HFFc6 (cell line): Measurements from ENCODE around the gene SEBOX. TPM values are rescaled to one million over a fixed set of nuclear protein-coding genes. Genes with fewer than 3 reads are reported as not detected.

Source experiments
- DNase-seq: peaks from one replicate; pipeline ENCODE4 v3.0.0-alpha.2; 2018
- H3K27ac Mint-ChIP-seq: 2 replicates; pipeline ENCODE4 v1.8.0; 2020; ENCODE audit warnings: mild to moderate bottlenecking, mixed read lengths
- H3K27me3 Mint-ChIP-seq: 2 replicates; pipeline ENCODE4 v1.8.0; 2021; ENCODE audit warnings: mild to moderate bottlenecking, moderate library complexity, mixed read lengths; ENCODE audit not compliant: insufficient read depth
- H3K36me3 Mint-ChIP-seq: 2 replicates; pipeline ENCODE4 v1.8.0; 2021; ENCODE audit warnings: low read depth, mixed read lengths
- H3K4me1 Mint-ChIP-seq: 2 replicates; pipeline ENCODE4 v1.8.0; 2020; ENCODE audit warnings: low read depth, mixed read lengths
- H3K4me3 Mint-ChIP-seq: 2 replicates; pipeline ENCODE4 v1.8.0; 2020; ENCODE audit warnings: mild to moderate bottlenecking, moderate library complexity, mixed read lengths
- H3K9me3 Mint-ChIP-seq: 2 replicates; pipeline ENCODE4 v1.8.0; 2020; ENCODE audit warnings: mild to moderate bottlenecking, mixed read lengths
- total RNA-seq, 6 experiments: library from RNA; stranded (reverse); fragmentation: NEBNext Ultra II Directional; extraction: Animal tissue kit (Norgen Biotek cat#: 25700); gene quantifications; 2 replicates in 1 of 6; 3 replicates in 5 of 6; pipeline ENCODE4 v1.2.3, GENCODE V29; 2021
- TF ChIP-seq, protein P1 (sequence below): fragments of 200-600 bp; sonication (generic); IDR thresholded peaks from 2 replicates; pipeline ENCODE4 v1.5.0; 2021; ENCODE audit warnings: antibody characterized with exemption, mild to moderate bottlenecking

The SEBOX gene
- total RNA-seq, 6 experiments from 2014 or later = not detected

DNA sequence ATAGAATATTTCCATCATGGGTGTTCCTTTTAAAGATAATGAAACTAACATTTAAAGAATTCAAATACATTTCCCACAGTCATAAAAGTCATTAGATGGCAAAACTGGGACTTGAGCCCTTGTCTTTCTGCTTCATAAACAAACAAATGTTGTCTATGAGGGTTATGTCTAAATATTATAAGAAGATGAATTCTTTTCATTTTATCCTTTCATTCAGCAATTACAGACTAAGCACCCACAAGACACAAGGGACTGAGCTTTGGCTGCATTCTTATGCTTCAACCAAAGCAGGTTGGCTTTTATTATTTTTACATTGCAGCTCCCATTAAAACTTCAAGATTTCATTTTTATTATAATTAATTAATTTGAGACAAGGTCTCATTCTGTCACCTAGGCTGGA is 21.4 kb upstream of the SEBOX start:
- no peaks in the 10 kb centered on the region for H3K4me1 Mint-ChIP-seq
- no peaks in the 10 kb centered on the region; the same call in 1 of the 2 replicates for H3K27me3 Mint-ChIP-seq
- TF ChIP-seq, protein P1, sequence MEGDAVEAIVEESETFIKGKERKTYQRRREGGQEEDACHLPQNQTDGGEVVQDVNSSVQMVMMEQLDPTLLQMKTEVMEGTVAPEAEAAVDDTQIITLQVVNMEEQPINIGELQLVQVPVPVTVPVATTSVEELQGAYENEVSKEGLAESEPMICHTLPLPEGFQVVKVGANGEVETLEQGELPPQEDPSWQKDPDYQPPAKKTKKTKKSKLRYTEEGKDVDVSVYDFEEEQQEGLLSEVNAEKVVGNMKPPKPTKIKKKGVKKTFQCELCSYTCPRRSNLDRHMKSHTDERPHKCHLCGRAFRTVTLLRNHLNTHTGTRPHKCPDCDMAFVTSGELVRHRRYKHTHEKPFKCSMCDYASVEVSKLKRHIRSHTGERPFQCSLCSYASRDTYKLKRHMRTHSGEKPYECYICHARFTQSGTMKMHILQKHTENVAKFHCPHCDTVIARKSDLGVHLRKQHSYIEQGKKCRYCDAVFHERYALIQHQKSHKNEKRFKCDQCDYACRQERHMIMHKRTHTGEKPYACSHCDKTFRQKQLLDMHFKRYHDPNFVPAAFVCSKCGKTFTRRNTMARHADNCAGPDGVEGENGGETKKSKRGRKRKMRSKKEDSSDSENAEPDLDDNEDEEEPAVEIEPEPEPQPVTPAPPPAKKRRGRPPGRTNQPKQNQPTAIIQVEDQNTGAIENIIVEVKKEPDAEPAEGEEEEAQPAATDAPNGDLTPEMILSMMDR = no peak

DNA sequence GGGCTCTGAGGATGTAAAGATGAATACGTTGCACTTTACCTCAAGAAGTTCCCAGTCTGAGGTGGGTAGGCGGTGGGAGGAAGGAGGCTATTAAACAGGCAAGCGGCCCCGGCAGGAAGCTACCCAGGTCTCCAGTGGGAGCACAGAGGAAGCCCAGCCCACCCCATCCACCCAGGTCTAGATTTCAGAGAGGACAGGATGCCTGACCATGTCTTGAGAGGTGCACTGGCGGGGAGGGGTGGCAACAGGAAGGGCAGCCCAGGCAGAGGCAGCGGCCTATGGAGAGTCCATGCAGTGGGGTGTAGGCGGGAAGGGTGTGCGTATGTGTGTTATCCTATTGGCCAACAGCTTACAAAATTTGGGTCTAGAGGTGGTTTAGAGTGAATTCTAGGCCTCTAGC is 20.4 kb upstream of the SEBOX start:
- H3K4me3 Mint-ChIP-seq = no peak overlapping the region
- H3K4me1 Mint-ChIP-seq = peaks cover 4% of the 10 kb centered on the region
- TF ChIP-seq, protein P1 = no peak
- no peak for DNase-seq
- H3K27ac Mint-ChIP-seq = no peak overlapping the region
- H3K36me3 Mint-ChIP-seq = peaks cover 14% of the 10 kb centered on the region
- H3K9me3 Mint-ChIP-seq = no peaks in the 10 kb centered on the region
- H3K27me3 Mint-ChIP-seq = no peaks in the 10 kb centered on the region; the same call in 1 of the 2 replicates

More for the DNA sequence above, 21.4 kb upstream of the SEBOX start:
- no peak for DNase-seq
- H3K27ac Mint-ChIP-seq = no peak overlapping the region
- no peaks in the 10 kb centered on the region for H3K9me3 Mint-ChIP-seq
- H3K36me3 Mint-ChIP-seq = peaks cover 24% of the 10 kb centered on the region
- no peak overlapping the region for H3K4me3 Mint-ChIP-seq

DNA sequence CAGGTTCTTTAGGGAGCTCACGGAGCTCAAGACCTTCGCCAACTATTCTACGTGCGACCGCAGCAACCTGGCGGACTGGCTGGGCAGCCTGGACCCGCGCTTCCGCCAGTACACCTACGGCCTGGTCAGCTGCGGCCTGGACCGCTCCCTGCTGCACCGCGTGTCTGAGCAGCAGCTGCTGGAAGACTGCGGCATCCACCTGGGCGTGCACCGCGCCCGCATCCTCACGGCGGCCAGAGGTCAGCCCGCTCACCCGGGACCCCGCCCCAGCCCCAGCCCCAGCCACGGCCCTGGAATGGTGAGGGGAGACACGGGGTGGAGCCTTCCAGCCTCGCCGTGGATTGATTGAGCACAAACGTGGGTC is 20.0 kb upstream of the SEBOX start:
- Mint-ChIP-seq H3K27ac (no peak overlapping the region), H3K4me1 (peaks cover 8% of the 10 kb centered on the region), H3K27me3 (no peaks in the 10 kb centered on the region; the same call in 1 of the 2 replicates), H3K4me3 (no peak overlapping the region), H3K9me3 (no peaks in the 10 kb centered on the region), H3K36me3 (peaks cover 11% of the 10 kb centered on the region)
- no peak for DNase-seq
- TF ChIP-seq, protein P1 = no peak

DNA sequence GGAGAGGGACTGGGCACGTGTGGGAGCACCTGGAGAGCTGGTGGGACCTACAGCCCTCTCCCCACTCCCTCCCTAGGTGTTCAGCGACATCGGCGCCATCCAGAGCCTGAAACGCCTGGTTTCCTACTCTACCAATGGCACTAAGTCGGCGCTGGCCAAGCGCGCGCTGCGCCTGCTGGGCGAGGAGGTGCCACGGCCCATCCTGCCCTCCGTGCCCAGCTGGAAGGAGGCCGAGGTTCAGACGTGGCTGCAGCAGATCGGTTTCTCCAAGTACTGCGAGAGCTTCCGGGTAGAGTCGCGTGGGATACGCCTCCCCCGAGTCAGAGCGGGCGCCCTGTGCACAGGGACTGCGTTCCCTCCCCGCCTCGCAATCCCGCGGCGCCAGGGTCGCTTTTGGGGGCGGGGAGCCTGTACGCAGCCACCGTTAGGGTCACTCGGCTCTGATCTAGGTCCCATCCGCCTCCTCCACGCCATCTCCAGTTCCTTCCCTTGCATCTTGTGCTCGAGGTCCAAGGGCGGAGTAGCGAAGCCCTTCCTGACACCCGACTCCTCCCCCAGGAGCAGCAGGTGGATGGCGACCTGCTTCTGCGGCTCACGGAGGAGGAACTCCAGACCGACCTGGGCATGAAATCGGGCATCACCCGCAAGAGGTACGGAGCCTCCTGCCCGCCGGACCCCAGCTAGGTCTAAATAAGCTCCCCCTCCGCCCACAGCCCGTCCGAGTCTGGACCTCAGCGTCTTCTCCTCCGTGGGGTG is 19.5 kb upstream of the SEBOX start:
- Mint-ChIP-seq H3K36me3 (peaks cover 11% of the 10 kb centered on the region), H3K4me1 (peaks cover 14% of the 10 kb centered on the region), H3K4me3 (no peak overlapping the region), H3K27me3 (no peaks in the 10 kb centered on the region; the same call in 1 of the 2 replicates), H3K9me3 (no peaks in the 10 kb centered on the region), H3K27ac (no peak overlapping the region)
- no peak for DNase-seq
- TF ChIP-seq, protein P1 = no peak

DNA sequence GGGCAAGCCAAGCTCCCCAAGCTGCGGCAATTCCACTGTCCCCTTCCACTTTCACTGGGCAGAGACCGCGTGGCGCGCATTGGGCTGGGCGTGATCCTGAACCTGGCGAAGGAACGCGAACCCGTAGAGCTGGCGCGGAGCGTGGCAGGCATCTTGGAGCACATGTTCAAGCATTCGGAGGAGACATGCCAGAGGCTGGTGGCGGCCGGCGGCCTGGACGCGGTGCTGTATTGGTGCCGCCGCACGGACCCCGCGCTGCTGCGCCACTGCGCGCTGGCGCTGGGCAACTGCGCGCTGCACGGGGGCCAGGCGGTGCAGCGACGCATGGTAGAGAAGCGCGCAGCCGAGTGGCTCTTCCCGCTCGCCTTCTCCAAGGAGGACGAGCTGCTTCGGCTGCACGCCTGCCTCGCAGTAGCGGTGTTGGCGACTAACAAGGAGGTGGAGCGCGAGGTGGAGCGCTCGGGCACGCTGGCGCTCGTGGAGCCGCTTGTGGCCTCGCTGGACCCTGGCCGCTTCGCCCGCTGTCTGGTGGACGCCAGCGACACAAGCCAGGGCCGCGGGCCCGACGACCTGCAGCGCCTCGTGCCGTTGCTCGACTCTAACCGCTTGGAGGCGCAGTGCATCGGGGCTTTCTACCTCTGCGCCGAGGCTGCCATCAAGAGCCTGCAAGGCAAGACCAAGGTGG is 16.3 kb upstream of the SEBOX start:
- no peak overlapping the region for H3K27ac Mint-ChIP-seq
- no peaks in the 10 kb centered on the region; the same call in 1 of the 2 replicates for H3K27me3 Mint-ChIP-seq
- H3K36me3 Mint-ChIP-seq = peaks cover 10% of the 10 kb centered on the region
- peaks cover 14% of the 10 kb centered on the region for H3K4me1 Mint-ChIP-seq
- H3K4me3 Mint-ChIP-seq = no peak overlapping the region
- no peak for DNase-seq
- H3K9me3 Mint-ChIP-seq = no peaks in the 10 kb centered on the region
- TF ChIP-seq, protein P1 = no peak
